ENCODE measurements around the gene MRPS5.
A peak's percentile ranks its signal among the peaks of the same experiment; 100 is the strongest.
"Not testable (repeated sequence)": the region's sequence is repeated elsewhere in the genome, so short reads cannot be mapped to it uniquely, and the experiment has no call there.

MRPS5 gene

GRCh38 chr2:95047629-95048510, 73.7 kb downstream of the MRPS5 start:
- no peak for DNase-seq (ENCODE audit: low read depth in 2 of 2)

- DNase-seq (ENCODE audit: low read depth in 2 of 2), result no peak
Measured at GRCh38 chr2:95046371-95047112, 75.1 kb downstream of the MRPS5 start.

- DNase-seq (ENCODE audit: low read depth in 2 of 2), result no peak
Measured at GRCh38 chr2:95044601-95045000, 77.0 kb downstream of the MRPS5 start.

GRCh38 chr2:95043300-95044093, 78.1 kb downstream of the MRPS5 start:
- DNase-seq (ENCODE audit: low read depth in 2 of 2), result no peak

- DNase-seq (ENCODE audit: low read depth in 2 of 2), result no peak
Measured at GRCh38 chr2:95042472-95043271, 78.9 kb downstream of the MRPS5 start.

GRCh38 chr2:95041824-95042442, 79.7 kb downstream of the MRPS5 start:
- DNase-seq (ENCODE audit: low read depth in 2 of 2), result no peak

- DNase-seq (ENCODE audit: low read depth in 2 of 2), result no peak
Measured at GRCh38 chr2:95041060-95041823, 80.4 kb downstream of the MRPS5 start.

- DNase-seq (ENCODE audit: low read depth in 2 of 2), result no peak
Measured at GRCh38 chr2:95040426-95040825, 81.2 kb downstream of the MRPS5 start.

- no peak for DNase-seq (ENCODE audit: low read depth in 2 of 2)
Measured at GRCh38 chr2:95039978-95040377, 81.6 kb downstream of the MRPS5 start.

GRCh38 chr2:95039363-95039762, 82.2 kb downstream of the MRPS5 start:
- DNase-seq (ENCODE audit: low read depth in 2 of 2), result peak in 1 of 2 donors; percentile 28

GRCh38 chr2:95038635-95039298, 82.8 kb downstream of the MRPS5 start:
- no peak for DNase-seq (ENCODE audit: low read depth in 2 of 2)

- DNase-seq (ENCODE audit: low read depth in 2 of 2), result not testable (repeated sequence)
Measured at GRCh38 chr2:95037841-95038585, 83.6 kb downstream of the MRPS5 start.

GRCh38 chr2:95037384-95037839, 84.2 kb downstream of the MRPS5 start:
- no peak for DNase-seq (ENCODE audit: low read depth in 2 of 2)

GRCh38 chr2:95036596-95037383, 84.8 kb downstream of the MRPS5 start:
- no peak for DNase-seq (ENCODE audit: low read depth in 2 of 2)

Data from stimulated activated CD4-positive, alpha-beta T cell treated with anti-CD3 and anti-CD28 coated beads, Interleukin-1b, Interleukin-23, amount 100 ng/mL, for 4 hours (primary cell).